HG03108 (cell line): ENCODE data around the gene SERPINB13.
"Not testable (repeated sequence)": the region's sequence is repeated elsewhere in the genome, so short reads cannot be mapped to it uniquely, and the experiment has no call there.

Experiments used
- ATAC-seq: cut with Tn5 transposase; IDR thresholded peaks from one replicate; pipeline ENCODE4 v1.9.1; 2021; ENCODE audit warnings: moderate library complexity; ENCODE audit not compliant: unreplicated experiment

The SERPINB13 gene

GRCh38 chr18:63590373-63590772 lies 3.2 kb downstream of the SERPINB13 start:
- no peak for ATAC-seq

GRCh38 chr18:63590966-63591695 lies 4.0 kb downstream of the SERPINB13 start:
- ATAC-seq: no peak

- ATAC-seq: no peak
Measured at GRCh38 chr18:63591725-63592124, 4.6 kb downstream of the SERPINB13 start.

GRCh38 chr18:63592471-63592870 lies 5.3 kb downstream of the SERPINB13 start:
- no peak for ATAC-seq

- no peak for ATAC-seq
Measured at GRCh38 chr18:63596964-63597363, 9.8 kb downstream of the SERPINB13 start.

- no peak for ATAC-seq
Measured at GRCh38 chr18:63603355-63603754, 16.2 kb downstream of the SERPINB13 start.

- peak; percentile 92 for ATAC-seq
Measured at GRCh38 chr18:63603772-63604171, 16.6 kb downstream of the SERPINB13 start.

- ATAC-seq: no peak
Measured at GRCh38 chr18:63604791-63605567, 17.8 kb downstream of the SERPINB13 start.

GRCh38 chr18:63606526-63606925 lies 19.4 kb downstream of the SERPINB13 start:
- no peak for ATAC-seq

GRCh38 chr18:63613420-63613819 lies 26.3 kb downstream of the SERPINB13 start:
- ATAC-seq: no peak

GRCh38 chr18:63617049-63617914 lies 30.1 kb downstream of the SERPINB13 start:
- ATAC-seq: peak; percentile 62

GRCh38 chr18:63617915-63618234 lies 30.7 kb downstream of the SERPINB13 start:
- ATAC-seq: no peak

- no peak for ATAC-seq
Measured at GRCh38 chr18:63619661-63620060, 32.5 kb downstream of the SERPINB13 start.

- ATAC-seq: no peak
Measured at GRCh38 chr18:63624863-63625262, 37.7 kb downstream of the SERPINB13 start.

- no peak for ATAC-seq
Measured at GRCh38 chr18:63626431-63626830, 39.3 kb downstream of the SERPINB13 start.

- ATAC-seq: no peak
Measured at GRCh38 chr18:63627819-63628218, 40.7 kb downstream of the SERPINB13 start.

- no peak for ATAC-seq
Measured at GRCh38 chr18:63637703-63638102, 50.6 kb downstream of the SERPINB13 start.

GRCh38 chr18:63641157-63641680 lies 54.1 kb downstream of the SERPINB13 start:
- ATAC-seq: not testable (repeated sequence)

GRCh38 chr18:63642668-63643356 lies 55.7 kb downstream of the SERPINB13 start:
- not testable (repeated sequence) for ATAC-seq

GRCh38 chr18:63644142-63644541 lies 57.0 kb downstream of the SERPINB13 start, which contains the start of gene SERPINB4:
Gene SERPINB4 (minus strand): TSS chr18:63644256. CDS start chr18:63643577, 679 bp downstream.
- ATAC-seq: not testable (repeated sequence)
